ENCODE results near the gene ZBED1.
"Not testable (repeated sequence)": the region's sequence is repeated elsewhere in the genome, so short reads cannot be mapped to it uniquely, and the experiment has no call there.

GRCh38 chrX:2473064-2473463 is 27.7 kb downstream of the ZBED1 start:
- TF ChIP-seq CTCF (IDR thresholded peaks at IDR 0.05; ENCODE audit: low read depth, low read length); POLR2A (IDR thresholded peaks at IDR 0.05; ENCODE audit: extremely low read depth, insufficient read length); MAX (IDR thresholded peaks at IDR 0.05; ENCODE audit: low read depth, low read length): not testable (repeated sequence)

Measured in NB4 (cell line).